Fibroblast of skin of right quadriceps (primary cell): ENCODE results near the gene SLC22A15.
"Not testable (repeated sequence)": the region's sequence is repeated elsewhere in the genome, so short reads cannot be mapped to it uniquely, and the experiment has no call there.

Experiments used
- DNase-seq: peaks from one replicate; pipeline ENCODE4 v3.0.0-alpha.2; 2013

The SLC22A15 gene

DNA sequence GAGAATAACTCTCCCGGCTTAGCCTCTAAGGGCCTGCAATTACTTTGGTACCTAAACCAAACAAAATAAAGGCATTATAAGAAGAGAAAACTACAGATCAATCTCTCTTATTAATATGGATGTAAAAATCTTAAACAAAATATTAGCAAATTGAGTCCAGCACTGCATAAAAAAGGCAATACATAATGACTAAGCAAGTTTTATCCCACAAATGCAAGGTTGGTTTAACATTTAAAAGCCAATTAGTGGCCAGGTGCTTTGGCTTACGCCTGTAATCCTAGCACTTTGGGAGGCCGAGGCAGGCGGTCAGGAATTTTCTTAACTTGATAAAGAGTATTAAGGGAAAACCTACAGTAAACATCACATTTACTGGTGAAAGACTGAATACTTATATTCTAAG, 67.8 kb downstream of the SLC22A15 start:
- DNase-seq, result no peak

GRCh38 chr1:116046933-116047332, 70.6 kb downstream of the SLC22A15 start:
- not testable (repeated sequence) for DNase-seq

GRCh38 chr1:116051896-116052295, 75.6 kb downstream of the SLC22A15 start:
- DNase-seq, result not testable (repeated sequence)

GRCh38 chr1:116062201-116062600, 85.9 kb downstream of the SLC22A15 start:
- DNase-seq, result peak; percentile 21

DNA sequence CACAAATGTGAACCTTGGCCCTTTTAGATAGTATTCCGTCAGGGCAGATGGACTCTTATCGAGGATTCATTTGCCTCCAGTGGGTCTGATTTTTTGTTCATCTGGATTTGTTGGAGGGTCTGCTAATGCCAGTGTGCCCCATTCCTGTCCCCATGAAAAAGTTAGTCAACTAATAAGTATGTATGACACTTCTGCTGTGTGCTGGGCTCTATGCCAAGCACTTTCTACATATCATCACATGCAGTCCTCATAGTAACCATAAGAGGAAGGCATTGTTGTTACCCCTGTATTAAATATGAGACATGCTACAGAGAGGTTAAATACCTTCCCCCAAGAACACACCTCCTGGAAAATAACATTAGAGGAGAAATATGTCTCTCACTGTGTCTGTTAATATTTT, 88.3 kb downstream of the SLC22A15 start:
- DNase-seq, result peak; percentile 75

GRCh38 chr1:116066868-116067565, 90.7 kb downstream of the SLC22A15 start:
- peak; percentile 89 for DNase-seq

DNA sequence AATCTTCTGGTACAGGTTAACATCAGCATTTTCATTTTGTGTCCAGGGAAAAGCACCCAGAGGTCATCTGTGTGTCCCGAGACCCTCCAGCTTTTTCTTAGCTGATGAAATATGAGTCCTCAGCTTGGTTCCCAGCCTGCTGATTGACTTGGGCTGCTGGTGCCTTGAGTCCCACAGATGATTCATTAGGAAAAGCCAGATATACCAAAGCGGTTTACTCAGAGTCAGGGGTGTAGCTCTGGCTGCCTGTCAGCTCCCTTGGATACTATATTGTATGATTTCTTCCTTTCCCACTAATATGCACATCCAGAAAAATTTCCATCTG, 91.2 kb downstream of the SLC22A15 start:
- DNase-seq, result peak; percentile 93

- DNase-seq, result no peak
These were observed 99.3 kb downstream of the SLC22A15 start for GRCh38 chr1:116075575-116075974.

DNA sequence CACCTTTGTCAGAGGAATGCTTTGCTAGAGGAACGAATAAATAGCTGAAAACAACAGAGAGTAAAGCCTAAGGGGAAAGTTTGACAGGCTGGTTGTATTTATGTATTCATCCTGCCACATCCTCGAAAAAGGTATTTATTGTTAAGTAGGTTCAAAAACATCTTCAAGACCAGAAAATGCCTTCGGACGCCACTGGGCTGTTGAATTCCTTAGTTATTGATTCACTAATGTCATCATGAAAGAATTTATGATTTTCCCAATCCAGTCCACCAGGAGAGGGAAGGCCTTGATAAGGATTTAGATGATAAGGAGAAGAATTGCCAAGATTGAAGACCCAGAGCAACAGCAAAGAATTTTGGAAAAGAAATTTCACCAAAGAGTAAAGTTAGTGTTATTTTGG, 99.7 kb downstream of the SLC22A15 start:
- peak; percentile 37 for DNase-seq

DNA sequence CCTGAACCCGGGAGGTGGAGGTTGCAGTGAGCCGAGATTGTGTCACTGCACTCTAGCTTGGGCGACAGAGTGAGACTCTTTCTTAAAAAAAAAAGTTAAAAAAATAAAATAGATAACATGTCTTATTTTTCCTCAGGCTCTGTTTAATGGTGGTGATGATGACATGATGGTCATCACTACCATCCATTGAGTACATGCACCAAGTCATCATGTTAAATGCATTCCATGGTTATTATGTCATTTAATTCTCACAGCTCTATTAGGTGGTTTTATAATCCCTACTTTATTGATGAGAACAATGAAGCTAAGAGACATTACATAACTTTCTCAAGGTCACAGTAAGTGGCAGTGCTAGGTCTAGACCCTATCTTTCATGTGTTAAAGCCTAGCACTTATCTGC, 100.5 kb downstream of the SLC22A15 start:
- peak; percentile 15 for DNase-seq

DNA sequence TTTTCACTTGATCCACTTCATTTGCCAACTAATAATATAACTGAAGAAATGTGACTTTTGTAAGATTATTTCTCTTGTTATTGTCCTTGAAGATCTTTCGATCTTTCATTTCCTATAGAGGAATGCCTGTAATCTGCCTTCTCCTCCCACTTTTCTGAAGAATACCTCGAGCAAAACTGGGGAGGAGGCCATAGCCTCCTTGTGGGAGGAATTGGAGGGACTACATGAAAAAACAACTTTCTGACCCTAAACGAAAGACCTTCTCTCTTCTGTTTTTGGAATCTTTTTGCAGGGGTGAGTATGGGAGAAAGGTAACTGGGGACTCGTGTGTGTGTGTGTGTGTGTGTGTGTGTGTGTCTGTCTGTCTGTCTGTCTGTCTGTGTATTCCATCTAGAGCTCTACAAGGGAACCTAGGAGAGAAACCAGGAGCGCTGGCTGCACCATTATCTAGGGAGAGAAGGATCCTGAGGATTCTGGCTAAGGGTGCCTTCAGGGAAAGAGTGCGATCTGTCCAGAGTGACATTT, 102.4 kb downstream of the SLC22A15 start:
- no peak for DNase-seq

- DNase-seq, result no peak
These were observed 111.3 kb downstream of the SLC22A15 start for GRCh38 chr1:116087628-116088027.

- no peak for DNase-seq
These were observed 113.6 kb downstream of the SLC22A15 start for GRCh38 chr1:116089870-116090269.

DNA sequence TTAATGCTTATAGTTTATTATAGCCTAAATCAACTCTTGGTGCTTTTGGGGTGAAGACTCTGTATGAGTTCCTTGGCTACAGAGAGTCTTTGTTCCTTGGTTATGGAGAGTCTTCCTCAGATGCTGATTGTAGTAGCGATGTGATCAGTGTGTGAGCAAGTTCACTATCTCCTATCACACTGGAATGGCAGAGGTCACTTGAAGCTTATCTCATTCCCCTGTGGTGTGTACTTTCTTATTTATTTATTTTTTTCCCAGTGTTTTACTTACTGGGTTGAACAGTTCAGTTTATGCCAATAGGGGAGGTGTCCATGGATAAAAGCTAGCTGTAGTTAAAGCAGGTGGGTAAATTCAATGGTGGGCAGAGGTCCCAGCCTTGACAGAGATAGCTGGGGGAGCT, 114.8 kb downstream of the SLC22A15 start:
- DNase-seq, result no peak

DNA sequence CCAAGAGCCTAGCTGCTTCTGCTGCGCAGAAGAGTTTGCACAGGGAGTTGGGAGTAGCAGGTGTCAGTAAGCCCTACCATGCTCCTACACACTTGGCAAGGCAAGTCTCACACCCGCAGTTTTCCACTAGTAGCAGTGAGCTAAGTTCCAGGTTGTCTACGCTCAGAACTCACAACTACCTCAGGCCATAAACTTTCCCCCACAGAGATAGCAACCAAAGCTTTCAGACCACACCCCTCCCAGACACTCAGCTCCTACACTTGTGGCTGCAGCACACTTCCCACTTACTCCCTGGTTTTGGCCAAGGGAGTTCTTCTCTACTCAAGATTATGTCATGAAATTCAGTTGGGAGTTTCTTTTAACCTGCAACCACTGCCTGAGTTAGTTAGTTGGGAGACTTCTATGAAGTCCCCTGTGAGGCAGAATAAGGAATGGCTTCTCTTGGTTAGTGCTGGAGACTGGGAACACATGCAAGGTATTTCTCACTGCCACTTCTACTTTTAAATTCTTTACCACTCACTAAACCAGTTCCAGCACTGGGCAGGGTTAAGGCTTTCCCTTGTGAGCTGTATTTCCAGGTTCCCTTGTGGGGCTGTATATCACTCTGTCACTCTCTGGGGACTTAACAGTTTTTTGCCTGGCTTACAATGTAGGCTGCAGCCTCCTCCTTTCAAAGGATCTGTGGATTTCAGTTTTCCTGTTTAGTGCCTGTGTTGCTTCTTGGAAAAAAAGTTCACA, 116.6 kb downstream of the SLC22A15 start:
- DNase-seq, result no peak

GRCh38 chr1:116095027-116095426, 118.7 kb downstream of the SLC22A15 start:
- DNase-seq, result no peak

GRCh38 chr1:116096013-116096618, 119.8 kb downstream of the SLC22A15 start:
- no peak for DNase-seq

DNA sequence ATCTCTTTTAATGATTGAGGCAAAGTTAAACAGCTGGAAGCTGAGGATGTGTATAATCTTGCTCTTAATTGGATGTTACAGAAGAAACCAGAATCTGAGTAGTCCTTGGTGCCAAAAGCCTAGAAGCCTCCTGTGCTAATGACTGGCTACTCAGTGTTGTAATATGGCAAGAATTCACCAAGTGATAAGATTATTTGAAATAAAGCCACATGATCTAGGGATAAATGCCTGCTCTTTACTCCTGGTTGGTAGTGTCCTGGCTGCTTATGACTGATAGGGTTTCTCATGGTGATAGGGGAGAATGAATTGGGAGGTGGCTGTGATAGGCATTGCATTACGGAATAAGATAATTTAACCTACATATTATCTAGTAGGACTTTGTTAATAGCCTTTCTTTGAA, 121.3 kb downstream of the SLC22A15 start:
- DNase-seq, result no peak

DNA sequence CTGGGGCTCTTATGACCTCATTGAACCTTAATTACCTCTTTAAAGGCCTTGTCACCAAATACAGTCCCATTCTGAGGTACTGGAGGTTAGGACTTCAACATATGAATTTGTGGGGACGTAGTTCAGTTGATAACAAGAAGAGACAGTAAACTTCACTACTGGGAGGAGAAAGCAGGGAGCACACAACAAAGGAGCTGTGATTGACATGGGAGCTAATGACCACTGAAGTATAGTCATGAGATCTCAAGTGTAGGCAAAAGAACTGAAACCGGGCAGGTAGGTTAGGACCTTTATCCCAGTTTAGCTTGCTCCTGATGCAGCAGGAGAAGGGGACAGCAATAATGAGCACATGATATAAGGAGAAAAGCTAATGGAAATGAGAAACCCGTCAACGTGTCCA, 123.1 kb downstream of the SLC22A15 start:
- DNase-seq, result no peak

DNA sequence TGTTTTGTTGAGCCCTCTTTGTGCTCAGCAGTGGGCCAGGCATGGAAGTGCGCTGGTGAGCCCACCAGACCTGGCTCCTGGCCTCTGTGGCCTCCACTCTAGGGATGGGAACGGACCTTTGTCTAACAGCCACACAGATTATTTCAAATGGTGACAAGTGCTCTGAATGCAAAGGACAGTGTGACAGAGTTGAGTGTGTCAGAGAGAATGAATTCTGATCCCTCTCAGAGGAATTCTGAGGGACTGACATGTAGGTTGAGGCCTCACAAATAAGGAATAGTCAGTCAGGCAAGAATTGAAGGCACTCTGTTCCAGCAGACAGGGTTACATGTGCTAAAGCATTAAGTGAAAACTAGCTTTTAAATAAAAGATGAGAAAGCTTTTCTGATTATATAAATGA, 123.6 kb downstream of the SLC22A15 start:
- DNase-seq, result no peak

DNA sequence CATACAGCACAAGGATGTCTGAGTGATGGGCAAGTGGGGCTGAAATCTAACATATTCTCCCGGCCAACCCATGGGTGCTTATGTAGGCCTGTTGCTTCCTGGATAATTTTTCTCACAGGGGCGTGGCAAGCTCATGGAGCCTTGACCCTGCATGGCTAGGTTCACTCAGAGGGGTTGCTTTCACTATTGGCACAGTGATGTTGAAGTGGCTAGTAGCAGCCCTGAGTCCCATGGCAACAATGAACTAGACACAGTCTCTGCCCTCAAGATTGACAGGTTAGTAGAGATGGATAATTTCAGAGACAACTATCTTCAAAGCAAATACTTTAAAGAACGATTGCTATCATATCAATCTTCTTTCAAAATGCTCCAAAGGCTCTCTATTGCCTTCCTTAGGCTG, 128.4 kb downstream of the SLC22A15 start:
- DNase-seq, result no peak

DNA sequence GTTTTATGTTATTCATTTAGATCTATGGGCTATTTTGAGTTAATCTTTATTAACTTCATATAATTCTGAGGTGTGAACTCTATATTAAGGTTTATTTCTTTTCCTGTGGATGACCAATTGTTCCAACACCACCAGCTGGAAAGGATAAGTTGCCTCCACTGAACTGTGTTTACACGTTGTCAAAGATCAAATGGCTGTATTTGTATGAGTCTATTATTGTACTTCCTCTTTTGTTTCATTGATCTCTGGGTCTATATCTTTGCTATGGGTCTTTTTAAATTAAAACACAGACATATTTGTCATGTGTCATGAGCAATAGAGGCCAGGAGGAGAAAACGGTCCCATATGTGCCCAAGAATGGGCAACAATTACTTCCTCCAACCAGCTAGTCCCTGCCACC, 129.7 kb downstream of the SLC22A15 start:
- DNase-seq, result no peak

DNA sequence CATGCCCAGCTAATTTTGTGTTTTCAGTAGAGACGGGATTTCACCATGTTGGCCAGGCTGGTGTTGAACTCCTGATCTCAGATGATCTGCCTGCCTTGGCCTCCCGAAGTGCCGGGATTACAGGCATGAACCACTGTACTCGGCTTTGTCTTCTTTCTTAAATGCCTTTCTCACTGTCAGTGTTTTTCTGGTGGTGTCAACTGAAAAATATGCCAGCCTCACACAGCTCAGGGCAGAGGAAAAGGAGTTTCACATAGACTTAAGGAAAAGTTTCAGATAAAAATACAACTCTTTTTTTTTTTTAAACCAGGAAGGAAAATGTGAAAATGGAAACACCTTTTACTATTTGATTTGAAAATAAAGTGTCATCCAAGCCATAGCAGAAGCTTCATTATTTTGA, 130.3 kb downstream of the SLC22A15 start:
- DNase-seq, result no peak

GRCh38 chr1:116107371-116107770, 131.1 kb downstream of the SLC22A15 start:
- DNase-seq, result peak; percentile 23
